GM18526 (cell line): ENCODE measurements around the gene SLC16A5.
A peak's percentile ranks its signal among the peaks of the same experiment; 100 is the strongest.

Source experiments
- POLR2A ChIP-seq: IDR thresholded peaks from 3 replicates; pipeline ENCODE4 v1.6.1; 2011; ENCODE audit not compliant: insufficient read length; ENCODE audit errors: extremely low read depth

Gene SLC16A5

DNA sequence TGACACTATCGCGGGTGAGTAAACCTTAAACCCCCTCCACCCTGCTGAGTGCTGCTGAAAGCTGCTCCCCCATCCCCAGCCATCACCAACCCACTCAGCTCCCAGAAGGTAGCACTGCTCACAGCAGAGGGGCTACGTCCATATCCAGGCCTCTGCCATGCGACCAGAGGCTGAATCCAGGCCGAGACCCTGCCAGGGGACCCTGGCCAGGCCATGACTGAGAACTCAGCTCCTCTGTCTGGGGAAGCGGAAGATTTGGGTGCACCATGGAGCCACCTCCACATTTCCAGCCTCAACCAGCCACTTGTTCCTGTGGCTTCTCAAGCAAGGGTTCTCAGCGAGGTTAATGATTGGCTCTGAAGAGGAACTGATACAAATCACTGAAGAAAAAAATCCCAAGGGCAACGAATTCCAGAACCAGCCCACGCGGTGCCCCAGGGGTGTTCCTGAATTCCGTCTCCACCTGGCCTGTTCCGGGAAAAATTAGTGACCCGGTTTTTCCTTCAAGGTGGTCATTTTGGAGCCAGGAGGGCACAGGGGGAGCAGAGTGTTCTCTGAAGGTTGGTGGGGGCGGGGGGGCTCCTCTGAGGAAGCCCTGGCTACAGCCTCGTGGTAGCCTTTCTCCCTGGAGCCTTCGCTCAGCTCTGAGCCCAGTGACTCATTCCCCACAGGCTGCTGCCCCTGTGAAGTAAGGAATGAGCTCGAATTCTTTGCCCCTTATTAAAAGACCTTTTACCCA lies 9.3 kb upstream of the SLC16A5 start:
- peak; percentile 42 for TF ChIP-seq POLR2A

DNA sequence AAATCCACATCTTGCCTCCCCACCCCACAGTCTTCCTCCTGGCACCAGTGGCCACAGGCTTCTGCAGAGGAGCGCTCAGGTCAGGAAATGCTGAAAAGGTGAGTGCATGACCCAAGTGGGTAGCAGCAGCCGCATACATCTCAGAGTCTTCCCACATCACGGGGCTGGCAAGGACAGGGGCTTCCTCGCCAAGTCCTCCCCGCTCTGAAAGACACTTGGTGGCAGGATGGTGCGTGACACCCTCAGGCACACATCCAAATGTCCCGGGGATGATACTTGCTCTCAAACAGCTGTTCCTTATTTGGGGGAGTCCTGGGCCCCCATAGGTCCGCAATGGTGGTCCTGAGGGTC lies 8.8 kb upstream of the SLC16A5 start:
- TF ChIP-seq POLR2A: no peak

DNA sequence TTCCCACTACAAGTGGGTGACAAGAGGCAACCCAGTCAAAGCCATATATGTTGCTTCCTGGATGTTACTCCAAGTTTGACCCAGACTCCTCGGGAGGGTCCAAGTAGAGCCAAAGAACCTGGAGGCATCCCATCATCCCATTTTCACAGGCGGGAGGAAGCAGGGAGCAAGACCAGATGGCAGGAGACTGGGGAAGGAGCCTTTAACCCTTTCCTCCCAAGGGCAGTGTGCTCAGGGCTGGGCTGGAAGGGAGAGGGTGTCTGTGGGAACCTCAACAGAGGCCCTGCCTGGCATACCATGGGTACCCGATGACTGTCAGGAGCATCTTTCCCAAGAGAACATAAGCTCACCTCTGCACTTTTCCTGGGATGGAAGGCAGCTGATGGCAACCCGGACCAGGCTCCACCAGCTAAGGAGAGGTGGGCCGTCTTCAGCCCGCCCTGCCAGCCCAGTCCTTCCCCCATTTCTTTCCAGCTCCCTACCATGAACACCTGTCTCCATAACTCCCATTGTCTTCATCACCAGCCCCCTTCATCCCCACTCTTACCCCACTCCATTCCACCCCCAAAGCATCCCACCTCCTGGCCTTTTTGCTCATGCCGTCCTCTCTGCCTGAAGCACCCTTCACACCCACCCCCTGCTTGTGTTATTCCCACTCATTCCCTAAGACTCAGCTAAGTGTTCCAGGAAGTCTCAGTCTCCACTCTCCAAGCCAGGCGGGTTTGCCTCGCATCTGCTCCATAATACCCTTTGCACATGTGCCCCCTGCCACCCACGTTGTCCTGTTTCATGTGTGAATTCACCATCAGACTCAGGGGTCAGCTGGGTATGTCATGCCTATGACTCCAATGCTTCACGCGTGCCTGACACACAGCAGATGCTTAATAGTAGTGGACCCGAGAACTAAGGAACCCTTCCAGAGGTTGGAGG lies 5.9 kb upstream of the SLC16A5 start:
- TF ChIP-seq POLR2A: no peak

GRCh38 chr17:75082683-75083082 lies 5.1 kb upstream of the SLC16A5 start:
- TF ChIP-seq POLR2A: no peak

- no peak for TF ChIP-seq POLR2A
Measured at GRCh38 chr17:75084039-75084660, 3.6 kb upstream of the SLC16A5 start.

GRCh38 chr17:75086496-75087181 lies 1.1 kb upstream of the SLC16A5 start:
- TF ChIP-seq POLR2A: no peak

DNA sequence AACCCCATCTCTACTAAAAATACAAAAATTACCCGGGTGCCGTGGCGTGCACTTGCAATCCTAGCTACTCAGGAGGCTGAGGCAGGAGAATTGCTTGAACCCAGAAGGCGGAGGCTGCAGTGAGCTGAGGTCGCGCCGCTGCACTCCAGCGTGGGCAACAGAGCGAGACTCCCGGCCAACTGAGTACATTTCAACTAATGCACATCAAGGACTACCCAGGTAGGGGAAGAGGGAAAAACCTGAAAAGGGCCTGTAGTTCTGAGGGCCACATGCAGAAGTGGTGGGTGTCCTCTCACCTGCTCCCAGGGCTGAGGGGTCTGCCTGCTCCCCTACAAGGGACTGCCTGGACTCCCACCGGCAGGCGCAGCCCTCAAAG lies 584 bp upstream of the SLC16A5 start:
- no peak for TF ChIP-seq POLR2A

- TF ChIP-seq POLR2A: no peak
Measured at GRCh38 chr17:75088465-75089417, 987 bp downstream of the SLC16A5 start.

- TF ChIP-seq POLR2A: no peak
Measured at GRCh38 chr17:75090871-75091854, 3.4 kb downstream of the SLC16A5 start.

DNA sequence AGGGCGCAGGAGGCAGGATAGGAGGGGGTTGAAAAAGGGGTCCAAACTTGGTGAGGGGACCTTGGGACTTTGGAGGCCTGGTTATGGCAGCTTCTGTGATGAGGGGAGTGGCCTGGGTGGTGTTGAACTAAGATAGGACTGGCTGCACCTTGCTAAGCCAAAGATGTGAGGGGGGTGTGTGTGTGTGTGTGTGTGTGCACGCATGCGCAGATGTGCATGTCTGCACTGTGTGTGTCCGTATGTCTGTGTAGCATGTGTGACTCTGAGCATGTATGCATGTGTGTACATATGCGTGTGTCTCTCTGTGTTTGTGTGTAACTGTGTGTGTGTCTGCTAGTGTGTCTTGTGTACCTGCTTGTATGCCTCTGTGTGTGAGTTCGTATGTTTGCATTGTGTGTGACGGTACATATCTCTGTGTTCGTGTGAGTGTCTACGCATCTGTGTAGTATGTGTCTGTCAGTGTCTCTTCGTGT lies 4.1 kb downstream of the SLC16A5 start:
- no peak for TF ChIP-seq POLR2A

GRCh38 chr17:75093548-75094158 lies 5.9 kb downstream of the SLC16A5 start:
- no peak for TF ChIP-seq POLR2A

DNA sequence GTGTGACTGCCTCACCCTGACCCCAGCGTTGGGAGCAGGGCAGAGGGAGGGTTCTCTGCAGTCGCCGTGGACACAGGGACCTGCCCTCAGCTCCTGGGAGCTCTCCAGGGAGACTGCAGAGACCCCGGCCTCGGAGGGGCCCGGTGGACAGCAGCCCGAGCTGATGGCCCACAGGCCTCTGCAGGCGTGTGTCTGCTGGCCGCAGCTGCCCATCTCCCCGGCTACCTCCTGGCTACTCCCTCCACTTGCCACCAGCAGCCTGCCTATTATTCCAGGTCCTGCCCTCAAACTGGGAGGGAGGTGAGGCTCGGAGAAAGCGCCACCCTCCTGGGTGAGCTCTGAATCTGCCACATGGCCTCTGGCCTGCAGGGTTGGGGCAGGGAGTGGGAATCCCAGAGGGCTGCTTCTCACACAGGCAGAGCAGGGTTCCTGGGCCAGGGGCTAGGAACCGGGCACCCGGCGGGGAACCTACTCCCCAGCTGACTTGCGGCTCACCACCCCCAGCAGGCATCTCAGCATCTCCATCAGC lies 7.2 kb downstream of the SLC16A5 start:
- TF ChIP-seq POLR2A: no peak

- TF ChIP-seq POLR2A: no peak
Measured at GRCh38 chr17:75096082-75096625, 8.4 kb downstream of the SLC16A5 start.
